Cortex of kidney (tissue), 1 donor: ENCODE data around the gene SIM1.

Experiments used
- DNase-seq: peaks from one replicate; lab custom pipeline; 2025; lab: John Stamatoyannopoulos, UW

Gene SIM1

GRCh38 chr6:100470422-100471120 is 5.8 kb upstream of the SIM1 start:
- DNase-seq: no peak

DNA sequence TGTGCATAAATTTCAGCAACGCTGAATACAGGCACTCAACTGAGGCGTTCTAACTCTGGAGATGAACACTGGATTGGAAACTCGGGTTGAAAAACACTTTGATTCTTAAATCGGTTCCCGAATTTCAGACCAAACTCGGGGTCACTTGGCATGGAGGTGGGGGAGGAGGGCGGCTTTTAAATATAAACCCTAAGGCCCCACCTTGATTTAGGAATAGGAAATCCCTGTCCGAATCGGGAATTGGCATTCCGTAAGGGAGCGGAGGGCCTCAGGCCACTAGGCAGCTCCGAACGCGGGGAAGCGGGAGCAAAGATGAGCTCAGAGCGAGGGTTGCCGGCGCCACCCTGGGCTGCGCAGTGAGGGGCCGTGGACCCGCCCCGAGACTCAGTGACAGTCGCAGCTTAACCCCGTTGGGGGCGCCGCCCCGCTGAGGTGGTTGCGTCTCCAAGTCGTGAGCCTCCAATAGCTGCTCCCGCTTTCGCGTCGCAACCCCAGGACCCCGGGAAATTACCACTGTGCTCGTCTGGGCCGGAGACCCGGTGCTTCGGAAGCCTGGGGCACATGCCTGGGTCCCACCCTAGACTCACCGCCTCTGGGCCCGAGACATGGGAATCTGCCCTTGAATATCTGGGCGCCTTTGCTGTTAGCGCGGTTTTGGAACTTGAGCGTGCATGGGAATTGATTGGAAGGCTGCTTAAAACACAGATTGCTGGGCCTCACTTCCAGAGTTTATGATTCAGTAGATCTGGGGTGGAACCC is 4.6 kb upstream of the SIM1 start:
- DNase-seq: no peak

- DNase-seq: no peak
Measured at GRCh38 chr6:100468016-100468622, 3.4 kb upstream of the SIM1 start.

DNA sequence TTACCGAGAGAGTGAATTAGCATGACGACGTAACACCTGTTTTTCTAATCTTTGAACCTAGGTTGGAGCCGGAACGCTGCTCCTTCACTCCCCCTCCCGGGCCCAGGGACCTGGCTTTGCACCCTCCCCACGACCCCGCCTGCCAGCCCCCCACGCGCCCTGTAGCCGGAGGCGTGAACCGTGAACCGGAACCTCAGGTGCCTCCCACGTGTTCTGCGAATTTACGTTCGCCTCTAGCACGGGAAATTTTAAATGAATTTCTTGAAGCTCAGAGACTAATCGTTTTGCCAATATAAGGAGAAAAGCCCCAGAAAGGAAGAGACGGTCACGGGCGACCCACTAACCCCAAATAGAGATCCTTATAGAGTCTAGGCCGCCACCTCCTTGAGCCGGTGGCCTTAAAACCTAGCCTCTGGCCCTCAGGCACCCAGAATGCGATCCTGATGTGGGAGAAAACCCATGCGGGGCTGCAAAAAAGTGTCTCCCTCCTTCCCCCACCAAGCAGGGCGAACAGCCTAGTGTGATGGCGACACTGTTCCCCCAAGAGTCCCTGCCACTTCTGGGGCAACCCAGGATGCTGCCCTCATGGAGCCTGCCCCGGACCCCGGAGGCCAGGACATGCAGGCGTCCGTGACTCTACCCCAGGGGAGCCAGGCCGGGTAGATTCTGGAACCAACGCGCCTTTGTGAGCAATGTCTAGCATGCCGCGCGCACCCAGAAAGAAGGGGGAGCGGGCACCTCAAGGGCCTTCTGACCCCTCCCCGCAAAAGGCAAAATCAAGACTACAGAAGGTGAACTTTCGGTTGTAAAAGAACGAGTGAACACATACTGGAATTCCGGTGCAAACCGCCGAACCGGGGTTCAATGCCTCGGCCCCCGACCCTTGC is 2.7 kb upstream of the SIM1 start:
- no peak for DNase-seq

DNA sequence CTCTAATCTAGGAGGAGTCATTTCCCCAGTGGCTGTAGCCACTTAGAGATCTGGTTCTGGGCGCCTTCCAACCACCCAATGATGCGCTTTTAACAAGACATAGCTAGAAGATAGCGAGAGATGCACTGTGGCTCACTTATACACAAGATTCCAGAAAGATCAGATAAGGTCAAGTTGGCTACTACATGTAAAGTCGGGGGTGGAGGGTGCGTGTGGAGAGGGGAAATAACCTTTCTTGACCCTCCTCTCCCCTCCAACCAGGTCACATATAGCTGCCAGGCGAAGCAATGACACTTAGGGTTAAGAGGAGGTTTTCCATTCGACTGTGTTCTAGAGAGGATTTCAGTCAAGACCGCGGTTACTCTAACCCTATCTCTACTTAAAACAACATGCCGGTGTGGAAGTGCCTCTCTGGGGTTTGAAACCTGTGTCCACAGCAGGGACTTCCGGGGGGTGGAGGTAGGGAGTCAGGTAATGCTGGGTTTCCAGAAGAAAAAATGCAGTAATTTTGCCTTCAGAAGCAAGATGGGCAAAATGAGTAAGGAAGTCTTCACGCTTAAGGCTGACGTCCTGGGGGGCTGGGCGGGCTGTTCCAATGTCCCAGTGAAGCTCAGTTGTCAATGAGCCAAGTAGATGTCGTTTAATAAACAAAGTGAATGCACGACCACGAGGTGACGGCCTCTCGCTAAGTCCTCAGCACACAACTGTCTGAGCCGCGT is 1.8 kb upstream of the SIM1 start:
- no peak for DNase-seq

DNA sequence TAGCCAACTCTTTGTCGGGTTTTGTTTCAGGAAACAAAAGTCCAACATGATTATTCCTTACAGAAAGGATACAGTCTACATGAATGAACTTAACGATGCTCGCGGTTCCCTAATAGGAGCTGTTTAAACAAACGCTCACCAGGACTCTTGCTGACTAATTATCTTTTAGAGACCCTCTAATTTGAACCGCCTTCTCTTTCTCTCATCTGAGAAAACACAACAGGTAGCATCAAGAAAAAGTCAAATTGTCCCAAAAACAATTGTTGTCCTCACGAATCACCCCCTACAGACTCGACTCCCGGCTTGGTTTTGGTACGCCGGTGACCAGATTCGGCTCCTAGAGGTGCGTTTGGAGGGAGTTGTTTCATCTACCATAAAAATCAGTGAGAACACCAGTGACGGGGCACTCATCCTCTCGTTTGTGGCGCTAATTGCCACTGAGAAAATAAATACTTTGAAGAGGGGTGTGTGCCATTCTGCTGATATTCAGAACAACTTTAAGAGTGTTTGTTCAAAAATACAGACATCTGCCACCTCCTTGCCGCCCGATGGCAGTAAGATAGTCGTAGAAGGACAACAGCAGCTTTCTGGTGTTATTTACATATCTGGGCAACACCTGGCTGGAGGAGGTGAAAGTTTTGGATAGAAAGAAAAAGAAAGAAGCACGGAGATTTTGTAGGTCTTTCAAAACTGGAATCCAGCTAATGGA is 1.1 kb upstream of the SIM1 start:
- no peak for DNase-seq

GRCh38 chr6:100464162-100464851 is 414 bp downstream of the SIM1 start:
- DNase-seq: no peak

- DNase-seq: no peak
Measured at GRCh38 chr6:100463630-100464161, 1.0 kb downstream of the SIM1 start.

GRCh38 chr6:100462706-100463629 is 1.8 kb downstream of the SIM1 start:
- DNase-seq: no peak

- no peak for DNase-seq
Measured at GRCh38 chr6:100461917-100462705, 2.6 kb downstream of the SIM1 start.

GRCh38 chr6:100461278-100461916 is 3.3 kb downstream of the SIM1 start:
- no peak for DNase-seq

- no peak for DNase-seq
Measured at GRCh38 chr6:100460650-100461204, 4.0 kb downstream of the SIM1 start.

DNA sequence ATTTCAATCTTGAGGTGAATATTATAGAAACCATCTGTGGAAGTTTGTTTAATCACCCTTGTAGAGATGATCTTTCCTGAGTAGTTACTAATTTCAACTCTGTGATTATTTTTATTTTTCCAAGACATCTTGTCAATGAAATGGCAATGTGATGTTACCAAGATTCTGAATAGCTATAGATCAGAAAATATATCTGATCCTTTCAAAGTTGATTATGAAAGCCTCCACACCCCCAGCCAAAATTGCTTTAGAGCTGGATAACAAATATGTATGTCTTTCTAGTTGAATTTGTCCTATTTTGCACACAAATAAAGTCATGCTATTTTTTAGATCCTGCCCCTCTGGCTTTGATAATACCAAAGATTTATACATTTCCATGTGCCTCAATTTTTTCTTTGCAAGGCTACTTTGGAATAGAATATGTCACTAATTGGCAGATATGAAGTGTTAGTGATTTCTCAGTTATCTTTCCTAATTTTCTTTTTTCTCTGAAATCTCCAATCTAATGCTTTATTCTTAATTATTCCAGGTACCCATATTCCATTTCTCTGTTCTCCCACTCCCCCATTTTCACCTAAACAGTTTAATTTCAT is 5.0 kb downstream of the SIM1 start:
- no peak for DNase-seq

DNA sequence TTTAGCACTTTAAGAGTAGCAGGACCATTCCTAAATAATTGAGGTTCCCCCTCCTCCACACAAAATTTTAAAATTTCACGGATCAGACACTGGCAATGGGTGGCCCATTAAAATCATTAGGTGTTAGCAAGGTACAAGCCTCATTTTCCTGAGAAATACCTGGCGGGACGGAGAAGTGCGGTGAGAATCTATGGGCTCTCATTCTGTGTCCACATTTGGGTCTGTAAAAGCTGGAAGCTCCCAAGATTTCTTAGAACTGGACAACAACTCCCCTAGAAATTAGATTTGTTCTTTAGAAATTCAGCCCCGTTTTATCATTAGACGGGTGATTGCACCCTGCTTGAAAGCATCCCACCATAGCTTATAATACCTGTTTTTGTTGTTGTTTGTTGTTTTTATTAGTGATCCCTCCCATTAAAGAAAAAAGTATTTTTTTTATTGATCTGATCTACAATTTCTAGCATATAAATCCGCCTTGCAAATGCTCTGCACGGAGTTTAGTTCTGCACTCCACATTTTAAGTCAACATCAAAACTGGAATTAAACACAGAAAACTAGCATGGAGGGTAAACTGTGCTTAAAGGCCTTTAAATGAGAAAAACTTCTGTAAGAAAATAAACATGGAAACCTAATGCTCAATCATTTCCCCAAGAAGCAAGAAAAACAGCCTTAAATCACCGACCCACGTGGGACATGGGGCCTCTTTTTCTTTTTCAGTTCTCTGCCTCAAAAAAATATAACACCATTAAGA is 5.7 kb downstream of the SIM1 start:
- DNase-seq: no peak

- no peak for DNase-seq
Measured at GRCh38 chr6:100457311-100457990, 7.3 kb downstream of the SIM1 start.

DNA sequence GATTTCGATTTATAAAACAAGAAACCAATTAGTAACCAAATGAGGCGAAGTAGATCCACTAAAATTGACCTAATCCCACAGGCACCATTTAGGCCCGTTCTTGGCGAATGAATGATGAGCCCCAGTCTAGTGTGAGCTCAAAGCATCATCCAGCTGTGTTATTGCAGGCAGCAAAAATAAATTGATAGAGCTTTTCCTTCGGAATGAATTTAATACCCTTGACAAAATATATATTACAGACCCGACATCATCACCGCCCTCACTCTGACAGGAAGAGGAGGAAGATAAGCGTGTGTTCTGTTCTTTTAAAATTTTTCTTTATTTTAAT is 7.8 kb downstream of the SIM1 start:
- DNase-seq: no peak
